K562 (cell line): ENCODE measurements around the gene GATA2. TPM values are rescaled to one million over a fixed set of nuclear protein-coding genes. Genes with fewer than 3 reads are reported as not detected.
A peak's percentile ranks its signal among the peaks of the same experiment; 100 is the strongest.

ENCODE experiments used
- ARID1B ChIP-seq: fragments of 450-650 bp; IDR thresholded peaks from 2 replicates; pipeline ENCODE4 v1.6.1; 2016; ENCODE audit warnings: antibody characterized with exemption, mild to moderate bottlenecking, inconsistent platforms
- E2F6 ChIP-seq, 2 experiments: IDR thresholded peaks; 2 replicates each; pipeline ENCODE4 v1.6.1; 2011; ENCODE audit warnings: borderline replicate concordance in 1 of 2, control low read depth in 1 of 2, low read depth in 1 of 2, low read length in 1 of 2, mild to moderate bottlenecking in 1 of 2, mixed read lengths in 1 of 2, moderate library complexity in 1 of 2; ENCODE audit not compliant: insufficient read depth in 1 of 2, insufficient read length in 1 of 2, poor library complexity in 1 of 2, severe bottlenecking in 1 of 2; ENCODE audit errors: extremely low read depth in 1 of 2
- FOXK1 ChIP-seq: sonication (generic); formaldehyde crosslinking; IDR thresholded peaks from 2 replicates; pipeline ENCODE4 v1.8.0; 2022; ENCODE audit warnings: missing genetic modification reagents, mild to moderate bottlenecking, borderline replicate concordance
- GATA2 ChIP-seq: sonication (generic); formaldehyde crosslinking; IDR thresholded peaks from 2 replicates; pipeline ENCODE4 v1.4.0; 2020; ENCODE audit warnings: mild to moderate bottlenecking, missing genetic modification reagents
- MAX ChIP-seq: sonication (generic); formaldehyde crosslinking; IDR thresholded peaks from 2 replicates; pipeline ENCODE4 v1.9.0; 2022; ENCODE audit warnings: mild to moderate bottlenecking, missing genetic modification reagents
- MLX ChIP-seq, 2 experiments: fragments of 450-650 bp in 1 of 2; sonication (generic) in 1 of 2; formaldehyde crosslinking; conservative IDR thresholded peaks; 2 replicates each; pipeline versions ENCODE4 v1.4.0 to v1.8.1; 2020 to 2022; ENCODE audit warnings: mild to moderate bottlenecking in 1 of 2, missing genetic modification reagents in 1 of 2
- MTA2 ChIP-seq: fragments of 450-650 bp; IDR thresholded peaks from 2 replicates; pipeline ENCODE4 v1.6.1; 2016; ENCODE audit warnings: low read depth
- NCOR1 ChIP-seq: fragments of 450-650 bp; IDR thresholded peaks from 2 replicates; pipeline ENCODE4 v1.6.1; 2016; ENCODE audit warnings: mild to moderate bottlenecking, moderate library complexity
- NFE2 ChIP-seq: IDR thresholded peaks from 2 replicates; pipeline ENCODE4 v1.6.1; 2014; ENCODE audit warnings: antibody characterized with exemption, low read depth
- NR2F6 ChIP-seq: fragments of 450-650 bp; formaldehyde crosslinking; IDR thresholded peaks from 2 replicates; pipeline ENCODE4 v1.4.0; 2020; ENCODE audit warnings: mild to moderate bottlenecking
- POLR2G ChIP-seq: fragments of 200-400 bp; formaldehyde crosslinking; IDR thresholded peaks from 2 replicates; pipeline ENCODE4 v1.6.1; 2017; ENCODE audit warnings: low read depth, mild to moderate bottlenecking, antibody characterized with exemption, low read length, moderate library complexity
- PRMT5 ChIP-seq: sonication (generic); formaldehyde crosslinking; IDR thresholded peaks from 2 replicates; pipeline ENCODE4 v1.5.0; 2020; ENCODE audit warnings: missing genetic modification reagents
- RFX5 ChIP-seq: IDR thresholded peaks from 2 replicates; pipeline ENCODE4 v1.6.1; 2011; ENCODE audit warnings: low read depth, mild to moderate bottlenecking, improper control_type of control experiment, low read length
- SREBF2 ChIP-seq: sonication (generic); formaldehyde crosslinking; IDR thresholded peaks from 2 replicates; pipeline ENCODE4 v1.4.0; 2020; ENCODE audit warnings: mild to moderate bottlenecking, missing genetic modification reagents
- YBX1 ChIP-seq: fragments of 450-650 bp; IDR thresholded peaks from 2 replicates; pipeline ENCODE4 v1.7.1; 2016; ENCODE audit warnings: mild to moderate bottlenecking
- ZBTB17 ChIP-seq: fragments of 450-650 bp; formaldehyde crosslinking; IDR thresholded peaks from 2 replicates; pipeline ENCODE4 v1.4.0; 2020; ENCODE audit warnings: mild to moderate bottlenecking
- ZKSCAN8 ChIP-seq: fragments of 200-800 bp; sonication (Bioruptor generic); IDR thresholded peaks from 2 replicates; pipeline ENCODE4 v1.6.1; 2016; ENCODE audit warnings: missing genetic modification characterization, missing compliant biosample characterization
- ZNF232 ChIP-seq: sonication (generic); formaldehyde crosslinking; IDR thresholded peaks from 2 replicates; pipeline ENCODE4 v1.8.0; 2022; ENCODE audit warnings: mild to moderate bottlenecking, missing genetic modification reagents
- polyA plus RNA-seq, 8 experiments: library from polyadenylated mRNA; depleted of rRNA in 4 of 8; stranded (reverse) in 5 of 8; unstranded in 3 of 8; fragments of >200 nt; fragmentation: Nextera tagmentation in 2 of 8; fragmentation: Illumina TruSeq in 1 of 8; extraction: Ambion mirVana in 2 of 8; extraction: Trizol in 1 of 8; gene quantifications; 2 replicates each; pipeline versions ENCODE4 v1.2.1 to v1.2.3, GENCODE V29; 2011 to 2014; ENCODE audit warnings: inconsistent platforms in 1 of 8, missing spikeins in 1 of 8
- total RNA-seq, 7 experiments: library from RNA; depleted of rRNA in 6 of 7; stranded (reverse); fragments of >200 nt in 6 of 7; fragmentation: Illumina TruSeq in 2 of 7; extraction: Trizol in 2 of 7; gene quantifications; 2 replicates each; pipeline versions ENCODE4 v1.2.1 to v1.2.3, GENCODE V29; 2011 to 2021; ENCODE audit warnings: low replicate concordance in 1 of 7

The GATA2 gene
- total and polyA plus RNA-seq, 9 of the 15 experiments (the other 6 are each of a cell fraction or from before 2014, with no cell fraction given) = 8.5 to 218 (median 50.8) TPM

- TF ChIP-seq POLR2G = peak; percentile 64
- peak; percentile 85 to 90 for TF ChIP-seq E2F6 (IDR thresholded peaks at IDR 0.05; ENCODE audit: borderline replicate concordance in 1 of 2, extremely low read depth in 1 of 2, insufficient read depth in 1 of 2, insufficient read length in 1 of 2, low read depth in 1 of 2, low read length in 1 of 2, poor library complexity in 1 of 2, severe bottlenecking in 1 of 2)
- TF ChIP-seq ZKSCAN8 (CRISPR knock-in tag) = no peak
- TF ChIP-seq FOXK1 (CRISPR knock-in tag) = no peak
- TF ChIP-seq SREBF2 (CRISPR knock-in tag) = no peak
- 0 out of 4 replicates have a peak, but pooled peaks of 1 of the 2 experiments have one; percentile 26 for TF ChIP-seq MLX (CRISPR knock-in tag; conservative IDR thresholded peaks at IDR 0.05)
- TF ChIP-seq YBX1 = no peak
- TF ChIP-seq NR2F6 = no peak
- peak; percentile 39 for TF ChIP-seq NCOR1
- TF ChIP-seq MTA2 = peak; percentile 45; the same call in 1 of the 2 replicates
- TF ChIP-seq NFE2 = no peak
- TF ChIP-seq ZBTB17 (CRISPR knock-in tag) = peak; percentile 5; the same call in 1 of the 2 replicates
- TF ChIP-seq MAX = peak; percentile 99
- 0 out of 2 replicates have a peak, but pooled peaks have one; percentile 64 for TF ChIP-seq ZNF232 (CRISPR knock-in tag)
- no peak for TF ChIP-seq PRMT5 (CRISPR knock-in tag)
- TF ChIP-seq RFX5 = no peak
- TF ChIP-seq GATA2 = peak; percentile 53; the same call in 1 of the 2 replicates
- peak; percentile 81 for TF ChIP-seq ARID1B
Observed at GRCh38 chr3:128496602-128497304, 3.8 kb upstream of the GATA2 start (continued).
